C4-2B (cell line): ENCODE measurements around the gene NLRC3.

ENCODE experiments used
- CTCF ChIP-seq: fragments of 450-650 bp; conservative IDR thresholded peaks from 2 replicates; pipeline ENCODE4 v1.5.1; 2017; ENCODE audit warnings: mild to moderate bottlenecking
- ZFX ChIP-seq: fragments of 450-650 bp; IDR thresholded peaks from 2 replicates; pipeline ENCODE4 v1.6.1; 2017

- TF ChIP-seq CTCF, result no peak
- TF ChIP-seq ZFX, result no peak
These were observed 84.8 kb downstream of the NLRC3 start for GRCh38 chr16:3492356-3492755.
